Measurements from ENCODE around the gene FNDC11. TPM values are rescaled to one million over a fixed set of nuclear protein-coding genes. Genes with fewer than 3 reads are reported as not detected.

The FNDC11 gene
- total and polyA plus RNA-seq, 10 donors = 0.33 to 2.0 (median 1.00) TPM

GRCh38 chr20:63555661-63556381, 1.9 kb downstream of the FNDC11 start:
- intact Hi-C loops (cut with DNase I; ENCODE audit: low total_unique reads) = no loop called here
- peaks cover 0 to 27% (median 5%) of the 10 kb centered on the region in 7 donors for H3K27me3 ChIP-seq (replicated peaks in 1 of 7)
- H3K4me1 ChIP-seq = peaks cover 10 to 46% (median 33%) of the 10 kb centered on the region in 6 donors
- TF ChIP-seq POLR2A (IDR thresholded peaks at IDR 0.05) (no peak), POLR2AphosphoS5 (IDR thresholded peaks at IDR 0.05) (peak in 2 of 3 donors; percentile 19 to 58), CTCF (IDR thresholded peaks at IDR 0.05 in 8 of 11, conservative IDR thresholded peaks at IDR 0.05 in 3 of 11) (no peak)
- H3K9me3 ChIP-seq = no peaks in the 10 kb centered on the region
- peak overlapping the region in 1 of 8 donors; percentile 82 for H3K27ac ChIP-seq
- H3K4me3 ChIP-seq = no peak overlapping the region
- WGBS, 5 donors = 89 to 93% (median 90%) methylated on average over 17 to 45 of the region's 45 CpGs
- H3K36me3 ChIP-seq = peaks cover 0 to 50% (median 23%) of the 10 kb centered on the region in 6 donors
- DNase-seq = no peak

GRCh38 chr20:63556873-63557478, 3.0 kb downstream of the FNDC11 start:
- TF ChIP-seq CTCF (IDR thresholded peaks at IDR 0.05 in 8 of 11, conservative IDR thresholded peaks at IDR 0.05 in 3 of 11) (no peak), POLR2AphosphoS5 (IDR thresholded peaks at IDR 0.05) (peak in 2 of 3 donors; percentile 15 to 49), POLR2A (IDR thresholded peaks at IDR 0.05) (no peak)
- Histone ChIP-seq H3K4me3 (no peak overlapping the region), H3K9me3 (no peaks in the 10 kb centered on the region), H3K27ac (no peak overlapping the region), H3K36me3 (peaks cover 0 to 61% (median 34%) of the 10 kb centered on the region in 6 donors), H3K27me3 (replicated peaks in 1 of 7) (peaks cover 0 to 27% (median 5%) of the 10 kb centered on the region in 7 donors), H3K4me1 (peaks cover 10 to 41% (median 32%) of the 10 kb centered on the region in 6 donors)
- intact Hi-C loops (cut with DNase I; ENCODE audit: low total_unique reads) = no loop called here
- DNase-seq = no peak
- 81 to 87% (median 83%) methylated on average over 23 of the region's 23 CpGs for WGBS, 5 donors

GRCh38 chr20:63557481-63557891, 3.5 kb downstream of the FNDC11 start:
- TF ChIP-seq POLR2AphosphoS5 (IDR thresholded peaks at IDR 0.05) (no peak), POLR2A (IDR thresholded peaks at IDR 0.05) (no peak), CTCF (IDR thresholded peaks at IDR 0.05 in 8 of 11, conservative IDR thresholded peaks at IDR 0.05 in 3 of 11) (no peak)
- intact Hi-C loops (cut with DNase I; ENCODE audit: low total_unique reads) = no loop called here
- Histone ChIP-seq H3K4me1 (peaks cover 6 to 41% (median 29%) of the 10 kb centered on the region in 6 donors), H3K36me3 (peaks cover 3 to 66% (median 39%) of the 10 kb centered on the region in 6 donors), H3K4me3 (no peak overlapping the region), H3K27me3 (replicated peaks in 1 of 7) (peaks cover 0 to 24% (median 5%) of the 10 kb centered on the region in 7 donors), H3K27ac (no peak overlapping the region), H3K9me3 (no peaks in the 10 kb centered on the region)
- WGBS, 5 donors = 89 to 97% (median 92%) methylated on average over 16 to 19 of the region's 19 CpGs
- no peak for DNase-seq
